Adrenal gland (tissue), 5 donors: ENCODE data around the gene CDC42EP1.

Experiments
- POLR2A ChIP-seq, 2 donors: fragments of 450-650 bp; IDR thresholded peaks; one replicate each; pipeline ENCODE4 v1.6.1; 2017; ENCODE audit warnings: antibody characterized with exemption in 2 of 2, mild to moderate bottlenecking in 2 of 2, moderate library complexity in 1 of 2
- TF ChIP-seq, protein P1 (sequence below), 6 experiments: fragments of 450-650 bp in 4 of 6; fragments of 200-600 bp in 2 of 6; sonication (generic) in 1 of 6; IDR thresholded peaks; 1 replicate in 5 of 6; 2 replicates in 1 of 6; pipeline versions ENCODE4 v1.5.1 to v1.8.0; 2016 to 2021; ENCODE audit warnings: antibody characterized with exemption in 6 of 6, mild to moderate bottlenecking in 2 of 6, moderate library complexity in 1 of 6
- donor health status: DM: no; HTN: no; CAD: no.

DNA sequence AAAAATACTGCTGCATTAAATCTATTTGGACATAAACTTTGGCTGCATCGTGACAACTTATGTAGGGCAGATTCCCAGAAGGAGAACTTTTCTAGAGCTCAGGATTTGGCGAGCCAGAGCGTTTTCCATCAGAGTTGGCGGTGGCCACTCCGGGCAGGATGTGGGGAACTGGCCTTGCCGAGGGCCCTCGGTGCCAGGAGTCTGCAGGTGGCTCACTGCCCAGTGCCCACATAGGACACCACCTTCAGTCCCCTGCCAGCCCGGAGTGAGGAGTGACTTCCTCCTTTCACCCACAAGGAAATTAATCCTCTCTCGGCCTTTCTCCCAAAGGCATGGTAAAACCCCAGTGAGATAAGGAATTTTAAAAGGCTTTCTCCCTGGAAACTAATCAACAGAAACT lies 21.2 kb downstream of the CDC42EP1 start:
- TF ChIP-seq POLR2A (IDR thresholded peaks at IDR 0.05), result no peak
- TF ChIP-seq, protein P1, sequence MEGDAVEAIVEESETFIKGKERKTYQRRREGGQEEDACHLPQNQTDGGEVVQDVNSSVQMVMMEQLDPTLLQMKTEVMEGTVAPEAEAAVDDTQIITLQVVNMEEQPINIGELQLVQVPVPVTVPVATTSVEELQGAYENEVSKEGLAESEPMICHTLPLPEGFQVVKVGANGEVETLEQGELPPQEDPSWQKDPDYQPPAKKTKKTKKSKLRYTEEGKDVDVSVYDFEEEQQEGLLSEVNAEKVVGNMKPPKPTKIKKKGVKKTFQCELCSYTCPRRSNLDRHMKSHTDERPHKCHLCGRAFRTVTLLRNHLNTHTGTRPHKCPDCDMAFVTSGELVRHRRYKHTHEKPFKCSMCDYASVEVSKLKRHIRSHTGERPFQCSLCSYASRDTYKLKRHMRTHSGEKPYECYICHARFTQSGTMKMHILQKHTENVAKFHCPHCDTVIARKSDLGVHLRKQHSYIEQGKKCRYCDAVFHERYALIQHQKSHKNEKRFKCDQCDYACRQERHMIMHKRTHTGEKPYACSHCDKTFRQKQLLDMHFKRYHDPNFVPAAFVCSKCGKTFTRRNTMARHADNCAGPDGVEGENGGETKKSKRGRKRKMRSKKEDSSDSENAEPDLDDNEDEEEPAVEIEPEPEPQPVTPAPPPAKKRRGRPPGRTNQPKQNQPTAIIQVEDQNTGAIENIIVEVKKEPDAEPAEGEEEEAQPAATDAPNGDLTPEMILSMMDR (IDR thresholded peaks at IDR 0.05), result no peak
